HG03039 (cell line): ENCODE data around the gene IQGAP2.
"Not testable (repeated sequence)": the region's sequence is repeated elsewhere in the genome, so short reads cannot be mapped to it uniquely, and the experiment has no call there.

Experiments used
- ATAC-seq: cut with Tn5 transposase; IDR thresholded peaks from one replicate; pipeline ENCODE4 v1.9.1; 2021; ENCODE audit warnings: mild to moderate bottlenecking, moderate library complexity; ENCODE audit not compliant: unreplicated experiment

The IQGAP2 gene

DNA sequence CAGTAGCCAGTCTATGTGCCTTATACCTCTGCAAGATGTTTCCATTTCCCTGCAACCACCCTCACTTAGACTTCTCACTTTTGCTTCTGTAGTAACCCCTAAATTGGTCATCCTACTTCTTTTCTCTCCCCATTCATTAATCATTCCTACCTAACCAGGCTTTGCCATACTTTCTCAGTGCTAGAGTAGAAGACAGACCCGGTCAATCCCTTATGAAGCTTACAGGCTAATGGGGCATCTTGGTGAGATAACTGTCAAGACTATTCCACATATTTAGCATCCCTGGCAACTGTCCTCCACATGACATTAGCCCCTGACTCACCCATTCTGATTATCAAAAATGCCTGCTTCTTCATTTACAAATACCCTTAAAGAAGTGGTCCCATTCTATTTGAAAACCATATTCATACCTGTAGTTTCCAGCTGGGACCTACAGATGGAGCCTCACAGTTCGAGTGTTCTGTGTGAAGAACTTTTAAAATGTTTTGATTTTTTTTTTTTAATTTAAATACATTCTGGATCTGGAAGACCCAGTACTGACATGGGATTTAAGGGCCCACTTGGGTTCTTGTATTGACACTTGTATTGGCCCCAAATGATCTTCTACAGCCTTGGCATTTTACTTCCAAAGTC, 199.1 kb downstream of the IQGAP2 start:
- no peak for ATAC-seq

DNA sequence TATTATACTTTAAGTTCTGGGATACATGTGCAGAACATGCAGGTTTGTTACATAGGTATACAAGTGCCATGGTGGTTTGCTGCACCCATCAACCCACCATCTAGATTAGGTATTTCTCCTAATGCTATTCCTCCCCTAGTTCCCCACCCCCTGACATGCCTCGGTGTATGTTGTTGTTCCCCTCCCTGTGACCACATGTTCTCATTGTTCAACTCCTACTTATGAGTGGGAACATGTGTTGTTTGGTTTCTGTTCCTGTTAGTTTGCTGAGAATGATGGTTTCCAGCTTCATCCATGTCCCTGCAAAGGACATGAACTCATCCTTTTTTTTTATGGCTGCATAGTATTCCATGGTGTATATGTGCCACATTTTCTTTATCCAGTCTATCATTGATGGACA, 200.9 kb downstream of the IQGAP2 start:
- not testable (repeated sequence) for ATAC-seq

DNA sequence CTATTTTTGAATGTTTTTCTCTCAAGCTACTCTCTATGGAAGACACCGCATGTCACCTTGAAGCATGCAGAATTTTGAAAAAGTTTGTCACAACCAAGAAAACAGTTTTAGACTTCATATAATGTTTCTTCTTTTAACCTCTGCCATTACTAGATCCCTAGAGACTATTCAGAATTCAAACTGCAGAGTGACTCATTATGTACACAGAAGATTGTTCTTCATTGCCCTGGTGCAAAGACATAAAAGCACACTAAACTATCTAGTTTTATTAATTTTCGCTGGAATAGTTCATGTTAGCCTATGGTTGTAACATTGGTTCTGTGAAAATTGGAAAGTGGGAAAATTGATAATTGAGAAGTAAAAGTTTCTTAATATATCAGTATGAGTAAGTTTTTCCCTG, 201.8 kb downstream of the IQGAP2 start:
- no peak for ATAC-seq

DNA sequence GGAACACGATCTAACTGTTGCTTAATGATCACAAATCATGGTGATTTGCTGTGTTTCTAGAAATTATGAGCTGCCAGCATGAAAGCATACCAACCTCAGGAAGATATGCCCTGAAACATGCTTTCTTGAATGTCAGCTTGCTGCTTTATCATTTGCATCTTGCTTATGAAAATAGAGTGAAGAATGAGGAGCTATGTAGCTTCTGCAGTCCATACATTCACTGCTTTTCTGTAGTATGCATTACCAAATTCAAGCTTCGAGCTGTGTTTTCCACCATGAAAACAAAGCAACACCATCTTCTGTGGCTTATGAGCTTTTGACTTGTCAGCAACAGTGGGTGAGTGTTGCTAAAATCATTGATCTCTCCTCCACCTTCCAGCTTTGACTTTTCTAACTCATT, 203.6 kb downstream of the IQGAP2 start:
- ATAC-seq, result no peak

DNA sequence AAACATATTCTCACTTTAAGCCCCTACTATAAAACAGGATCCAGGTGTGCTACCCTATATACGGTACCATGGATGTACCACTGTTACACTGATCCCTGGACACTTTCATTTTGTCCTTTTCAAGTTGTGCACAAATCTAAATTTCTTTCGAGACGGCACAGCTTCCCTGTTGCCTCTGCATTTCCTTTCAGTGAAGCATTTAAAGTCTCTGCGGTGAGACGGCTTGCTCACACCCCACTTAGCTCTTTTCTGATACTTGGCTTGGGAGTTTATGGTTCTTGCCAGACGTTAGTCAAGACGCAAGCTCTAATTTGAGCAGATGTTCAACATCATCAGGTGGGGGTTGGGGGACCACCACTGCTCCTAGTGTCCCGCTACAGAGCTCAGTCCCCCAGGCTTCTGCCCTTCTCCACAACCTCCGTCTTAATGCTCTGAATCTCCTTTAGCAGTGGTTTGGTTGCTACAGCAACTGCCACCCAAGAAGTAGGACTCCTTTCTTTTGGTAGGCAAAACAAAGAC, 204.3 kb downstream of the IQGAP2 start:
- no peak for ATAC-seq

DNA sequence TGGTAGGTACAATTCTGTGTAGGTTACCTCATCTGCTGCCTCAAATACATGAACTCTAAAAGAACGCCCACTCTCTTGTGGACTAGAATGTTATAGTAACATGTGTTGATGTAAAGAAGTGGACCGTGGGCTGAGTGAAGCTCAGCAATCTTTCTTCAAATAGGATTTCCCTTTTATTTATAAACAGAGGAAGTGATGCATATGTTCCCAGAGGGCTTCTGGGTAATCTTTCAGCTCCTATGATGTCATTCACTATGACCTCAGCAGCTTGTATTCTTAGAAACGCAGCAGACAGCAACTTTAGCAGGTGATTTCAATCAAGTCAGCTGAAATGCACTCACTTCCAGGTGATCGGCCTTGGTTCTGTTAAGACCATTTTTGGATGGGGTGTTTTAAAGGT, 205.7 kb downstream of the IQGAP2 start:
- no peak for ATAC-seq

DNA sequence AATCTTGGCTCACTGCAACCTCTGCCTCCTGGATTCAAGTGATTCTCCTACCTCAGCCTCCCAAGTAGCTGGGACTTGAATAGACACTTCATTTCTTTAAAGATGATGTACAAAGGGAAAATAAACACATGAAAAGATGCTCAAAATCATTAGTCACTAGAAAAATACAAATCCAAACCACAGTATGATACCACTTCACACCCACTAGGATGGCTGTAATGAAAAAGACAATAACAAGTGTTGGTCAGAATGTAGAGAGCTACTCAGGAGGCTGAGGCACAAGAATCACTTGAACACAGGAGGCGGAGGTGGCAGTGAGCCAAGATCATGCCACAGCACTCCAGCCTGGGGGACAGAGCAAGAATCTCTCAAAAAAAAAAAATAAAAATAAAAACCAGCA, 207.1 kb downstream of the IQGAP2 start:
- ATAC-seq, result no peak

DNA sequence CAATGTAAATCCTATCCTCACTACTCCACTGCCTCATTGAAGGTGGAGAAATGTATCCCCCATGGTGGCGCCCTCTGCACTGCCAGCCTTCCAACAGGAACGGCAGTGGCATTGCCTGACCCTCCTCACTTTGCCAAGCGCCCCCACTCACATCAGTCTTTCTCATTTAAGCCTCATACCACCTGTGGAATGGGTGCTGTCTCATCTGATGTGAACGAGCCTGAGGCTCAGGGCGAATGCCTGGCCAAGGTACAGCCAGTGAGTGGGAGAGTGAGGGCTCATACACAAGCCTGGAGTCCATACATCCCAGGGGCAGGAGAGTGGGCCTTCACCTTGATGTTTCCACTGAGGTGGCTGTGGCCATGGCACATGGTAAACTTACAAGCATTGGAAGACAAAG, 209.9 kb downstream of the IQGAP2 start:
- ATAC-seq, result no peak

DNA sequence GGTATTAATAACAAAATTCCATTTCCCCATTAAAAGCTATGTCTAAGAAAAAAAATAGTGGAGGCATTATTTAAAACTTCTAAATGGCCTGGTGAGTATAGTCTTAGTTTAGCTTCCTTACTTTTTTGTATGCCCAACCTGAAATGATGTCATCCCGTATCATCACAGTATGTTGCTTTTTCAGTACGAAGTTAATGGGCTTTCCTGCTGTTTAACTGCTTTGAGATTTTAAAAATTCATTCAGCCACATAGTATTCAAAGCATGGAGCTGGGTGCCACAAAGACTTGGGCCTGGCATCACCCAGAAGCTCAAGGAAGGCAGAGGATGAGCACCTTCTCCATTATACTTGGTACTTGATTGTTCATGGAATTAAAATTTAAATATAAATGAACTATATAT, 212.7 kb downstream of the IQGAP2 start:
- ATAC-seq, result no peak

DNA sequence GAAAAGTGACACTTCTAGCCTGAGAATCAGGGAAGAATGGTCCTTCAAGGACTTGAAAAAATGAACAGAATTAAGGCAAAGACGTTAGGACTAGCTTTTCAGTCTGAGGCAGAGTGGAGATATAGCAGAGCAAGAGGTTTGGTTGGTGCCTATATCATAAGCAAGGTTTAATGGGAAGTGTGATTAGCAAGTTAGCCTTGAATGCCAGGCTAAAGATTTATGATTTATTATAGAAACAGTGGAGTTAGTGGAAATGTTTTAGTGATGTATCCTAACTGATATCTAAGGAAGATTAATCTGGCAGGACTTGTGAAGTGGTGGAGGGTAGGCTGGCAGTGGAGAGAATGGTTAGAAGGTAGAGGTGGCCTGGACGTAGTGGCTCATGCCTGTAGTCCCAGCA, 213.1 kb downstream of the IQGAP2 start:
- no peak for ATAC-seq

DNA sequence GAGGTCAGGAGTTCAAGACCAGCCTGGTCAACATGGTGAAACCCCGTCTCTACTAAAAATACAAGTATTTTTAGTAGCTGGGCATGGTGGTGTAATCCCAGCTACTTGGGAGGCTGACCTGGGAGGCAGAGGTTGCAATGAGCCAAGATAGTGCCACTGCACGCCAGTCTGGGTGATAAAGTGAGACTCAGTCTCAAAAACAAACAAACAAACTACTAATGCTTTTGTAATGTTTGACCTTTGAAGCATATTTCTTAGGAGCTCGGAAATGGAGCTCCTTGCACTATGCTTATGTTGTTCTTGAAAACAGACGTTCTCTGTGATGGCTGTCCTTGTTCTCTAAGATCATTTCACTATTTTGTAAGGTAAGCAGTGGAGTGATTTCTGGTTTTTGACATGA, 214.1 kb downstream of the IQGAP2 start:
- ATAC-seq, result no peak

DNA sequence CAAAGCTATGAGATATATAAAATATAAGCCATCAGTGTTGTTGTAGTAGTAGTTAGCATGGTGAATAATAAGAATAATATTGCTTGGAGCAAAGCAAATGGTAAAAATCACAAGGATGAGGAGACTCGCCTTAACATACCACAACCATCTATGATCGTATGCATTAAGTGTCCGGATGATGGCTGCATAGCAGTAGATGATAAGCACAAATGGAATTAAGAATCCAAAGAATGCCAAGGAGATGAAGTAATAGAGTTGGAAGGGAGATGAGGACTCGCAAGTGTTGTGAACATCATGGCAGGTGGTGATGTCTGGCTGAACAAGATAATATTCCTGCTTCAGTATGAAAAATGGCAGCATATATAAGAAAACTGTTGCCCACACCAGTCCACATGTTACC, 214.6 kb downstream of the IQGAP2 start:
- no peak for ATAC-seq

DNA sequence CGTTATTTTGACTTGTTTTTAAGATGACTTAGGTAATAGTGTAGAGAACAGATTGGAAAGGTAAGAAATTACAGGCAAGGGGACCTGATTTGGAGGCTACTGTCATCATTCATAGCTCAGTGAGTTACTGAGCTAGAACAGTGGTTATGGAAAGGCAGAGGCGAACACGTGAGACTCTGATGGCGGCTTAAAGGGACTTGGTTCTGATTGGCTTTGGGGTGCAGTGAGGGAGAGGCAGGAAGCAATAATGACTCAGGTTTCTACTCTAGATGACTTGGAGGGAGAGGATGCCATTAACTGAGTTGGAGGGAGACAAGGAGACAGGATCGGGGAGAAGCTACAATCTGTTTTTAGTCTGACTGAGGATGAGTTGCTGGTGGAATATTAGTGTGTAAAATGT, 217.1 kb downstream of the IQGAP2 start:
- ATAC-seq, result no peak

DNA sequence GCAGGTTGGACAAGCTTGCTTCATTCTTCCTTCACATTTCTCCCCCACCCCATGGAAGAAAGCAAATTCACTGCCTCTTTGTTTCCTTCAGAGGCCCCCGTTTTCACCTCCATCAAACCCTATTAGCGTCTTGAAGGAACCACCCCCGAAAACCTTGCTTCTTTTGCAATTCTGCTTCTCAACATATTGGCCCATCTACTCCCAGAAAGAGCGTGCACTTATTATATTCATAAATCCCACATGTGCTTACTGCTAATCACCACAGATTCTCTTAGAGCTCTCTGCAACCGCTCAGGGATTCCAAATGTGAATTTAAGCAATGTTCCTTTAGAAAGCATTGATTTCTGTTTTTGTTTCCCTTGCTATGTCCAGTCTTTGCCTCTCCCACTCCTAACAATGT, 219.0 kb downstream of the IQGAP2 start:
- ATAC-seq, result no peak

DNA sequence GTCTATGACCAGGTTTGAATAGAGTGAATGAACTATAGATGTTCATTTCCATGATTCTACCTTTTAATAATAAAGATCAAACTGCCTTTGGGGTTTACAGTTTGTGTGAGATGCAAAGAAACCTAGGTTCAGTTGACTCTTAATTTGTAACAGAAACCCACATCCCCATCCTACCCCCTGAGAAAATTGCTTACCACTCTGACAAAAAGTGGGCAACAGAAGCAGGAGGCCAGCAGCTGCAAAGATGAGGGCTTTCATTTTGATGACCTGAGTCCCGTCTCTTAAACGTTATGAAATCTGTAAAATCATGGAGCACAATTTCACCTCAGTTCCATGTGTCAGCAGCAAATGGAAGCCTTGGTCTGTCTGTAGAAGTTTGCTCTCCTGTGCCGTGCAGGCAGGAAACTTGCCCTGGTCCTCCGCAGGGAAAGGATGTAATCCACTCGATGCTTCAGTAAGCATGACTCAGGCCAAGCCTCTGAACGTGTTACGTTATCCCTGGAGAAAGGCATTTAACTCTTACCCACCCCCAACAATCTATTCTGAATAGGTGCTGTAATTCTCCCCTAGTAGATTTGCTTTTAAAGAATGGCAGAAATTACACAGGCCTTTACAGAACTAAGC, 220.0 kb downstream of the IQGAP2 start, which contains the start of gene F2RL2:
Gene F2RL2, minus strand, starts transcription at position 431 of the 624 bp plus-strand sequence. Its CDS starts 173 bp downstream, at position 258.
- ATAC-seq, result no peak

DNA sequence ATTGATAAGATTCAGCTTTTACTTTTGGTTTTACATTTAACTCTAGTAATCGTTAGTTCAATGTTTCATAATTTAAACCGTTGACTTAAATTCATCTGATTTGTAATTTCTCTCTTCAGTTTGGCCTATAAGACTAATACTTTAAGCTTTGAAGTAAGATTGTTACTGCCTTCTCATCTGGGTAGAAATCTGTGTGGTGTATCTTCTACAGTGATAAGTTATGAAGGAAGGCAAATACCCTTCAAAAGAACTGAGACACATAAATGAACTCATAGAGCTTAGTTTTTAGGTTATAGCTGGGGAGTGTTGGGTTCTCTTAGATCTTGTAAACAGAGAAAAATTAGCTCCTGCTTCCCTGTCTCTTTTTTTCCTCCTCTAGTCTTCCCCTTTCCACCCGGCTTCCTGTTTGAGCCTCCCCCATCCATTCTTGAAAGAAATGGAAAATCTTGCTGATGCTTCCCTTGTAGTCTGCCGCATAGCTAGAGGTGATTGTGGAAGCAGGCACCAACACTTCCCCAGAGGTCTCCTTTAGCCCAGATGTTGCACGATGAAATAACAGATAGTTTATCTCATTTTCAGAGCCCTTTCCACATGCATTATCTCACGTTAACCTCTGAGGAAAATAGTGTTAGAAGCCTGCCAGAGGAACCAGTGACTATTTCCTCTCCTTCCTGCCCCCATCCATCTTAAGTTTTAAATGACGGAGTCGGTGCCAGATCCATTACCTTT, 222.2 kb downstream of the IQGAP2 start:
- ATAC-seq, result no peak

DNA sequence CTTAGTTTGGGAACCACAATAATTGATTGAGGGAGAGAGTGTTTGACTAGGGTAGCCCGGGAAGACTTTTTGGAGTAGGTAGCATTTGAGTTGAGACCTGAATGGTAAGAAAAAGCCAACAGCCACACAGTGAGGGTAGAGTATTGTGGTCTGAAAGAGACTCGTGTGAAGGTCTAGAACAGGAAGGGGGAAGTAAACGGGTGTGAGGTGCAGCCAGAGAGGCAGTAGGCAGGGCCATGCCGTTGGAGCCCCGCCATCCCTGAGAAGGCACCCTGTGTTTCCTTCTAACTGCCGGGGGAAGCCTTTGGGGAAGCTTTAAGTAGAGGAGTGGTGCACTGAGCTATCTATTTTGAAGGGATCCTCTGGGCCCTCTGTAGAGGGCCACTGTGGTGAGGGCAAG, 223.7 kb downstream of the IQGAP2 start:
- no peak for ATAC-seq

DNA sequence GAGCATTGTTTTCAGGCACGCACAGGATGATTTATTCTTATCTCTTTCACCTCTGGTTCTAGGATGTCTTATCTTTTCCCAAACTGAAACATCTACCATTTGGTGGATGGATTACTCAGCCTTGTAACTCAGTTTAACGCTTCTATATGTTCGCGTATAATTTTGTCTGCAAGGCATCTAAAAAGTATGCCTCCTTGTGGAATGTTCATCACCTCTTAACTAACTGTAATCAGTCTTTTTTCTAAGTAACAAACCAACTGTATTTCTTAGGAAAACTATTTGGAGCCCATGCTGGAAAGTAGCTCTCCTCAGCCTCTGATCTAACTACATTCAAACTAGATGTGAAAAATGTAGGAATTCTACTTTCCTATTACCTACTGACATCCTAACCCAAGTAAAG, 231.6 kb downstream of the IQGAP2 start:
- ATAC-seq, result no peak

DNA sequence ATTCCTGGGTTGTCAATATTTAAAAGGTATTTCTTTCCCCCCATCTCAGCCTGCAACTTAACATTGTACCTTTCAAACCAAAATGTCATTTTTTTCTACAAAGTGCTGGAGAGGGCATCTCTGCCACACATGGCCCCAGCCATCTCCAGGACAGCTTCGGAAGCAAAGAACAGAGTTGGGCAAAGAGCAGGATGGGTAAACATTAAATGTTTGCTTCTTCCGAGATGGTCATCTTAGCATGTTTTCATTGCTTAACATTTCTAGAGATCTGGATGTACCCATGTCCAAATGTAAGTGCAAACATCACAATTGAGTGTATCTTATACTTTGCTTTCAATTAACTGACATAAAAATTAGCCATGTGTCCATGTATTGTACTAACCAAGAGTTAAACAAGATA, 234.4 kb downstream of the IQGAP2 start:
- ATAC-seq, result no peak

DNA sequence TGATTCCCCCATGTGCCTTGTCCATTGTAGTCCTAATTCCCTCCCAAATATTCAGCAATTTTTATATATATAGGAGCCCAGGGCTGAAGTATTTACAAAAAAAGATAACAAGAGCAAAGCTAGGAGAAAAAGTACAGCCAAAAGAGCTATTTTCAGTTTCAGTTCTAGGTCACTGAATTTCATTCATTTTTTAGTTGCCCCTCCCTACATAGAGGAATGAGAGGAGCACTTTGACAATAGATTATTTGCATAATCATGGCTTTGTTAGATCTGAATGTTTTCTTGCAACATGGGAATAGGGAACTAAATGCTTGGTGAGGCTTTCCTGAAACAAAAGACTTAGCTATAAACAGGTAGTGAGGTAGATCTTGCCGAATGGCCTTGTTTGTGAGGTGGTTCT, 235.4 kb downstream of the IQGAP2 start:
- peak; percentile 62 for ATAC-seq

DNA sequence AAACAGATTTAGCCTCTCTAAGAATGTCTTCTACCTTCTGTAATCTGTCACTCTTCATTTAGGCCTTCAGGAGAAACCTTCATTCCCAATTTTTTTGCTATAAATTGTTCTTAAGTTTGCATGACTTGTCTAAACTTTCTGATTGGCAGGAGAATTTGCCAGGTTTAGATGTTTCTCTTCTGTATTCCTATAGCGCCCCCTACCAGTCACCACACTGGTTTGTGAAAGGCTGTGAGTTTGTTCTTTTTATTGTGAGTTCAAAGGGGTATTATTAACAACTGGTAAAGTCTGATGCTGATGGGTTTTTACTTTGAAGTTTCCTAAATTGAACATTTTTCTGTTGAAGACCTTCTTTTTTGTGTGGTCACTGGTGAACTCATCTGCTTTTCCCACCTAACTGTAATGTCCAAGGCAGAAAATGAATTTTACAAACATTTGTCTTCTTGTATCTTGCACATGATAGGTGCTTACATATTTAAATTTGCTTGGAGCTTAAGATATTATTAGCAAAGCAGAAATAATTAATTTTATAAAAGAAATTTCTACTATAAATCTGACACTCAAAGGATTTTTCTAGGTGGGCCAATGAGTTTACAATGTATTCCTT, 238.5 kb downstream of the IQGAP2 start:
- ATAC-seq, result no peak
